ENCODE results near the gene GPRC5C.

The GPRC5C gene

GRCh38 chr17:74455821-74456220, 23.9 kb downstream of the GPRC5C start:
- CTCF ChIA-PET, result interaction anchor here (0.7 to 4.1 kb wide), 11 partner anchors 9 to 171 kb away, joined by 3 to 52 read pairs (median 6); partner anchors contain the start of gene CD300A
- TF ChIP-seq CTCF (IDR thresholded peaks at IDR 0.05; ENCODE audit: control extremely low read depth, extremely low read depth, low read depth, missing control alignments), result no peak
- POLR2A ChIA-PET, result no interaction called here
- DNase-seq (ENCODE audit: extremely low spot score), result no peak

- peak; percentile 74 for DNase-seq (ENCODE audit: extremely low spot score)
- TF ChIP-seq CTCF (IDR thresholded peaks at IDR 0.05; ENCODE audit: control extremely low read depth, extremely low read depth, low read depth, missing control alignments), result peak; percentile 99
- POLR2A ChIA-PET, result no interaction called here
- CTCF ChIA-PET, result interaction anchor here (0.6 to 4.1 kb wide), 50 partner anchors 9 to 281 kb away, joined by 3 to 52 read pairs (median 5); partner anchors contain the start of gene CD300A
Observed at GRCh38 chr17:74457146-74457819, 25.4 kb downstream of the GPRC5C start.

- DNase-seq (ENCODE audit: extremely low spot score), result no peak
- TF ChIP-seq CTCF (IDR thresholded peaks at IDR 0.05; ENCODE audit: control extremely low read depth, extremely low read depth, low read depth, missing control alignments), result no peak
- ChIA-PET CTCF (interaction anchor here (0.6 to 4.1 kb wide), 33 partner anchors 8 to 161 kb away, joined by 3 to 52 read pairs (median 6); partner anchors contain the start of gene CD300A), POLR2A (no interaction called here)
Observed at GRCh38 chr17:74457820-74458166, 25.9 kb downstream of the GPRC5C start.

GRCh38 chr17:74458835-74459234, 26.9 kb downstream of the GPRC5C start:
- POLR2A ChIA-PET, result no interaction called here
- CTCF ChIA-PET, result interaction anchor here (0.7 to 4.1 kb wide), 7 partner anchors 9 to 144 kb away, joined by 3 to 52 read pairs (median 4); no protein-coding TSS in a partner anchor

GRCh38 chr17:74459622-74460021, 27.7 kb downstream of the GPRC5C start:
- DNase-seq (ENCODE audit: extremely low spot score), result no peak
- CTCF ChIA-PET, result interaction anchor here (1.1 to 4.1 kb wide), 5 partner anchors 9 to 86 kb away, joined by 3 to 52 read pairs (median 12); no protein-coding TSS in a partner anchor
- POLR2A ChIA-PET, result no interaction called here
- TF ChIP-seq CTCF (IDR thresholded peaks at IDR 0.05; ENCODE audit: control extremely low read depth, extremely low read depth, low read depth, missing control alignments), result no peak

More at GRCh38 chr17:74458835-74459234, 26.9 kb downstream of the GPRC5C start:
- DNase-seq (ENCODE audit: extremely low spot score), result no peak
- no peak for TF ChIP-seq CTCF (IDR thresholded peaks at IDR 0.05; ENCODE audit: control extremely low read depth, extremely low read depth, low read depth, missing control alignments)

- peak; percentile 18 for TF ChIP-seq CTCF (IDR thresholded peaks at IDR 0.05; ENCODE audit: control extremely low read depth, extremely low read depth, low read depth, missing control alignments)
- ChIA-PET CTCF (interaction anchor here (0.7 to 1.3 kb wide), 3 partner anchors 36 to 87 kb away, joined by 3 read pairs; no protein-coding TSS in a partner anchor), POLR2A (interaction anchor here (0.7 kb wide), 1 partner anchor 157 kb away, joined by 8 read pairs; no protein-coding TSS in a partner anchor)
- no peak for DNase-seq (ENCODE audit: extremely low spot score)
Observed at GRCh38 chr17:74460241-74460640, 28.4 kb downstream of the GPRC5C start.

Measured in GM10248 (cell line).